IPS-NIHi11 (cell line): Measurements from ENCODE around the gene CHST10.
"Not testable (repeated sequence)": the region's sequence is repeated elsewhere in the genome, so short reads cannot be mapped to it uniquely, and the experiment has no call there.

Source experiments
- DNase-seq: peaks from one replicate; pipeline ENCODE4 v3.0.0; 2012; ENCODE audit warnings: mixed read lengths, low spot score

The CHST10 gene

GRCh38 chr2:100392715-100393114 is 24.8 kb downstream of the CHST10 start:
- no peak for DNase-seq

GRCh38 chr2:100391735-100392515 is 25.5 kb downstream of the CHST10 start:
- DNase-seq, result no peak

- no peak for DNase-seq
These were observed 27.2 kb downstream of the CHST10 start for GRCh38 chr2:100390001-100390940.

GRCh38 chr2:100388703-100389102 is 28.8 kb downstream of the CHST10 start:
- DNase-seq, result no peak

- no peak for DNase-seq
These were observed 33.5 kb downstream of the CHST10 start for GRCh38 chr2:100383954-100384353.

- no peak for DNase-seq
These were observed 34.2 kb downstream of the CHST10 start for GRCh38 chr2:100383306-100383705.

- DNase-seq, result peak; percentile 77
These were observed 36.2 kb downstream of the CHST10 start for GRCh38 chr2:100381240-100381639.

- no peak for DNase-seq
These were observed 36.8 kb downstream of the CHST10 start for GRCh38 chr2:100380681-100381080.

GRCh38 chr2:100376836-100377235 is 40.6 kb downstream of the CHST10 start:
- DNase-seq, result no peak

- no peak for DNase-seq
These were observed 50.3 kb downstream of the CHST10 start for GRCh38 chr2:100367163-100367562.

- DNase-seq, result no peak
These were observed 52.0 kb downstream of the CHST10 start for GRCh38 chr2:100365434-100365833.

GRCh38 chr2:100362269-100362668 is 55.2 kb downstream of the CHST10 start:
- DNase-seq, result not testable (repeated sequence)

GRCh38 chr2:100359576-100359975 is 57.9 kb downstream of the CHST10 start:
- DNase-seq, result no peak

GRCh38 chr2:100358554-100358953 is 58.9 kb downstream of the CHST10 start:
- no peak for DNase-seq

- no peak for DNase-seq
These were observed 64.9 kb downstream of the CHST10 start for GRCh38 chr2:100352521-100352920.

- DNase-seq, result no peak
These were observed 66.7 kb downstream of the CHST10 start for GRCh38 chr2:100350661-100351185.

- DNase-seq, result not testable (repeated sequence)
These were observed 72.3 kb downstream of the CHST10 start for GRCh38 chr2:100345144-100345543.

GRCh38 chr2:100344433-100344832 is 73.0 kb downstream of the CHST10 start:
- DNase-seq, result no peak

GRCh38 chr2:100342466-100342865 is 75.0 kb downstream of the CHST10 start:
- DNase-seq, result not testable (repeated sequence)
